ENCODE measurements around the gene ARRB2.

ARRB2 gene

DNA sequence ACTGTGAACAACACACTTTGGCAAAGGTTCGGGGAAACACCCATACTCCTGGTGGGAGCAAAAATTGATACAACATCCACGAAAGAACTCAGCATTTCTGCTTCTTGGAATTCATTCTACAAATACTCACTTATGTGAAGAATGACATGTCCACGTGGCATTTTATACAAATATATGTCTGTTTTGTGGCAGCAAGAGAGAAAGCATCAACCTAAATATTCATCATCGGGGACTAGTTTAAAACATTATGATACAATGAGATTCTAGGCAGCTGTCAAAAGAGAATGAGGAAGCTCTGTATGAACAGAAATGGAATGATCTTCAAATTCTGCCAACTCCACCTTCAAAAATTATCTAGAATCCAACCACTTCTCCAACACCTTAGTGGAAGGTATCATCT lies 43.3 kb upstream of the ARRB2 start:
- TF ChIP-seq TCF12 (IDR thresholded peaks at IDR 0.05; ENCODE audit: low read depth): no peak
- TF ChIP-seq CEBPB (IDR thresholded peaks at IDR 0.05): no peak
- TF ChIP-seq EGR1 (IDR thresholded peaks at IDR 0.05): no peak
- TF ChIP-seq, protein P1, sequence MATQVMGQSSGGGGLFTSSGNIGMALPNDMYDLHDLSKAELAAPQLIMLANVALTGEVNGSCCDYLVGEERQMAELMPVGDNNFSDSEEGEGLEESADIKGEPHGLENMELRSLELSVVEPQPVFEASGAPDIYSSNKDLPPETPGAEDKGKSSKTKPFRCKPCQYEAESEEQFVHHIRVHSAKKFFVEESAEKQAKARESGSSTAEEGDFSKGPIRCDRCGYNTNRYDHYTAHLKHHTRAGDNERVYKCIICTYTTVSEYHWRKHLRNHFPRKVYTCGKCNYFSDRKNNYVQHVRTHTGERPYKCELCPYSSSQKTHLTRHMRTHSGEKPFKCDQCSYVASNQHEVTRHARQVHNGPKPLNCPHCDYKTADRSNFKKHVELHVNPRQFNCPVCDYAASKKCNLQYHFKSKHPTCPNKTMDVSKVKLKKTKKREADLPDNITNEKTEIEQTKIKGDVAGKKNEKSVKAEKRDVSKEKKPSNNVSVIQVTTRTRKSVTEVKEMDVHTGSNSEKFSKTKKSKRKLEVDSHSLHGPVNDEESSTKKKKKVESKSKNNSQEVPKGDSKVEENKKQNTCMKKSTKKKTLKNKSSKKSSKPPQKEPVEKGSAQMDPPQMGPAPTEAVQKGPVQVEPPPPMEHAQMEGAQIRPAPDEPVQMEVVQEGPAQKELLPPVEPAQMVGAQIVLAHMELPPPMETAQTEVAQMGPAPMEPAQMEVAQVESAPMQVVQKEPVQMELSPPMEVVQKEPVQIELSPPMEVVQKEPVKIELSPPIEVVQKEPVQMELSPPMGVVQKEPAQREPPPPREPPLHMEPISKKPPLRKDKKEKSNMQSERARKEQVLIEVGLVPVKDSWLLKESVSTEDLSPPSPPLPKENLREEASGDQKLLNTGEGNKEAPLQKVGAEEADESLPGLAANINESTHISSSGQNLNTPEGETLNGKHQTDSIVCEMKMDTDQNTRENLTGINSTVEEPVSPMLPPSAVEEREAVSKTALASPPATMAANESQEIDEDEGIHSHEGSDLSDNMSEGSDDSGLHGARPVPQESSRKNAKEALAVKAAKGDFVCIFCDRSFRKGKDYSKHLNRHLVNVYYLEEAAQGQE (IDR thresholded peaks at IDR 0.05; ENCODE audit: low read depth): no peak
- TF ChIP-seq USF1 (IDR thresholded peaks at IDR 0.05): no peak
- no peak for TF ChIP-seq ZBTB7A (IDR thresholded peaks at IDR 0.05; ENCODE audit: low read depth)
- no peak for TF ChIP-seq TEAD4 (IDR thresholded peaks at IDR 0.05)

GRCh38 chr17:4672055-4672630 lies 38.3 kb upstream of the ARRB2 start:
- TF ChIP-seq CREB1 (IDR thresholded peaks at IDR 0.05; ENCODE audit: low read depth) (no peak), FOXM1 (IDR thresholded peaks at IDR 0.05; ENCODE audit: borderline replicate concordance, low read depth) (no peak), EGR1 (IDR thresholded peaks at IDR 0.05) (no peak), TEAD4 (IDR thresholded peaks at IDR 0.05) (no peak)
- TF ChIP-seq, protein P1 (IDR thresholded peaks at IDR 0.05; ENCODE audit: low read depth): no peak

DNA sequence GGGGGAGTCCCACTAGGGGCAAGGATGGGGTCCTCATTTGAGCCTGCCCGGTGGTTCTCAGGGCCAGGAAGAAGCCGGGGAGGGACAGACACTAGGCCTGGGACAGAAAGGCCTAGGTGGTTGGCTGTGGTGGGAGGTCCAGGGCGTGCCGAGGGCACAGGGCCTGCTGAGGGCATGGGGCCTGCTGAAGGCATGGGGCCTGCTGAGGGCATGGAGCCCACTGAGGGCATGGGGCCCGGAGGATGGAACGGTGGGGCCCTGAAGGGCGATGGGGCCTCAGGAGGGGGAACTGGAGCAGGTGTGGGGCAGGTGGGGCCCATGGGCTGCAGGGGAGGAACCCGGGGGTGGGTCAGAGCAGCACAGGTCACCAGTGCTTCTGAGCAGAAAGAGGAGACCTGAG lies 37.7 kb upstream of the ARRB2 start:
- TF ChIP-seq EGR1 (IDR thresholded peaks at IDR 0.05) (no peak), NFIC (IDR thresholded peaks at IDR 0.05) (no peak), TCF12 (IDR thresholded peaks at IDR 0.05; ENCODE audit: low read depth) (no peak), YY1 (IDR thresholded peaks at IDR 0.05; ENCODE audit: low read depth) (no peak), CEBPB (IDR thresholded peaks at IDR 0.05) (no peak), USF1 (IDR thresholded peaks at IDR 0.05) (no peak), RAD21 (IDR thresholded peaks at IDR 0.05; ENCODE audit: low read depth) (no peak)
- TF ChIP-seq, protein P1 (IDR thresholded peaks at IDR 0.05; ENCODE audit: low read depth): no peak
- TF ChIP-seq, protein P2, sequence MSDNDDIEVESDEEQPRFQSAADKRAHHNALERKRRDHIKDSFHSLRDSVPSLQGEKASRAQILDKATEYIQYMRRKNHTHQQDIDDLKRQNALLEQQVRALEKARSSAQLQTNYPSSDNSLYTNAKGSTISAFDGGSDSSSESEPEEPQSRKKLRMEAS (IDR thresholded peaks at IDR 0.05): no peak

DNA sequence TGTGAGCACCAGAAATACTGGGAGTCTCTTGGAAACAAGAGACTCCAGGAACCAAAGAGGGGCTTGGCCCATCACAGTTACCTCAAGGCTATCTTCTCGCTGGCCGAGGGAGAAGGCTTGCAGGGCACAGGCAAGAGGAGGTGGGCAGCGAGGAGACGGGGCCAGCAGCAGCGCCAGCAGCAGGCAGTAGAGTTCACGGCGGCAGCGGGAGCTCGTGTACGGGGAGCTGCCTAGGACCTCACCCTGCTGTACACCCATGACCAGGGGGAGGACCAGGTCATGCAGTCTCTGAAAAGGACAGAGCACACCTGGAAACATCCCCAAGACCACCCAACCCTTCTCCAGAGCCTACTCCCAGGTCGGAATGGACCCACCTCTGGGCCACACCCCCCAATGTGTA lies 37.3 kb upstream of the ARRB2 start:
- no peak for TF ChIP-seq USF1 (IDR thresholded peaks at IDR 0.05)
- TF ChIP-seq EP300 (IDR thresholded peaks at IDR 0.05; ENCODE audit: borderline replicate concordance): no peak

- TF ChIP-seq FOXM1 (IDR thresholded peaks at IDR 0.05; ENCODE audit: borderline replicate concordance, low read depth): no peak
- TF ChIP-seq NFIC (IDR thresholded peaks at IDR 0.05): no peak
- TF ChIP-seq YY1 (IDR thresholded peaks at IDR 0.05; ENCODE audit: low read depth): no peak
- TF ChIP-seq CREB1 (IDR thresholded peaks at IDR 0.05; ENCODE audit: low read depth): no peak
- TF ChIP-seq RAD21 (IDR thresholded peaks at IDR 0.05; ENCODE audit: low read depth): no peak
- TF ChIP-seq TCF12 (IDR thresholded peaks at IDR 0.05; ENCODE audit: low read depth): no peak
- no peak for TF ChIP-seq EP300 (IDR thresholded peaks at IDR 0.05; ENCODE audit: borderline replicate concordance)
- TF ChIP-seq, protein P2 (IDR thresholded peaks at IDR 0.05): no peak
- no peak for TF ChIP-seq EGR1 (IDR thresholded peaks at IDR 0.05)
- no peak for TF ChIP-seq TAF1 (IDR thresholded peaks at IDR 0.05; ENCODE audit: low read depth)
- TF ChIP-seq, protein P1 (IDR thresholded peaks at IDR 0.05; ENCODE audit: low read depth): no peak
- no peak for TF ChIP-seq CEBPB (IDR thresholded peaks at IDR 0.05)
These were observed 36.3 kb upstream of the ARRB2 start for GRCh38 chr17:4673986-4674684.
